ENCODE measurements around the gene MAP3K14.

DNA sequence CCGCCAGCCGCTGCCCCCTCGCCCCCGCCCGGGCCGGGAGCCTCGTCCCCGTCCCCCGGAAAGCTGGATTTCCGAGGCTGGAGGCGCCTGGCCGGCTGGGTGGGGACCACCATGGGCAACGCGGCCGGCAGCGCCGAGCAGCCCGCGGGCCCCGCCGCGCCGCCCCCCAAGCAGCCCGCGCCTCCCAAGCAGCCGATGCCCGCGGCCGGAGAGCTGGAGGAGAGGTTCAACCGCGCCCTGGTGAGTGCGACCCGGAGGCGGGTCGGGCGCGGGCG, 94.9 kb downstream of the MAP3K14 start:
- no peak for TF ChIP-seq MAX (IDR thresholded peaks at IDR 0.05)
- no peak for TF ChIP-seq RAD21 (IDR thresholded peaks at IDR 0.05; ENCODE audit: low read depth)
- TF ChIP-seq, protein P1, sequence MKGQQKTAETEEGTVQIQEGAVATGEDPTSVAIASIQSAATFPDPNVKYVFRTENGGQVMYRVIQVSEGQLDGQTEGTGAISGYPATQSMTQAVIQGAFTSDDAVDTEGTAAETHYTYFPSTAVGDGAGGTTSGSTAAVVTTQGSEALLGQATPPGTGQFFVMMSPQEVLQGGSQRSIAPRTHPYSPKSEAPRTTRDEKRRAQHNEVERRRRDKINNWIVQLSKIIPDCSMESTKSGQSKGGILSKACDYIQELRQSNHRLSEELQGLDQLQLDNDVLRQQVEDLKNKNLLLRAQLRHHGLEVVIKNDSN (IDR thresholded peaks at IDR 0.05): no peak
- no peak for TF ChIP-seq TAF1 (IDR thresholded peaks at IDR 0.05; ENCODE audit: low read depth)
- TF ChIP-seq CEBPB (IDR thresholded peaks at IDR 0.05): no peak
- no peak for TF ChIP-seq ZBTB7A (IDR thresholded peaks at IDR 0.05; ENCODE audit: low read depth)
- no peak for TF ChIP-seq EP300 (IDR thresholded peaks at IDR 0.05; ENCODE audit: borderline replicate concordance)
- TF ChIP-seq EGR1 (IDR thresholded peaks at IDR 0.05): no peak
- TF ChIP-seq, protein P2, sequence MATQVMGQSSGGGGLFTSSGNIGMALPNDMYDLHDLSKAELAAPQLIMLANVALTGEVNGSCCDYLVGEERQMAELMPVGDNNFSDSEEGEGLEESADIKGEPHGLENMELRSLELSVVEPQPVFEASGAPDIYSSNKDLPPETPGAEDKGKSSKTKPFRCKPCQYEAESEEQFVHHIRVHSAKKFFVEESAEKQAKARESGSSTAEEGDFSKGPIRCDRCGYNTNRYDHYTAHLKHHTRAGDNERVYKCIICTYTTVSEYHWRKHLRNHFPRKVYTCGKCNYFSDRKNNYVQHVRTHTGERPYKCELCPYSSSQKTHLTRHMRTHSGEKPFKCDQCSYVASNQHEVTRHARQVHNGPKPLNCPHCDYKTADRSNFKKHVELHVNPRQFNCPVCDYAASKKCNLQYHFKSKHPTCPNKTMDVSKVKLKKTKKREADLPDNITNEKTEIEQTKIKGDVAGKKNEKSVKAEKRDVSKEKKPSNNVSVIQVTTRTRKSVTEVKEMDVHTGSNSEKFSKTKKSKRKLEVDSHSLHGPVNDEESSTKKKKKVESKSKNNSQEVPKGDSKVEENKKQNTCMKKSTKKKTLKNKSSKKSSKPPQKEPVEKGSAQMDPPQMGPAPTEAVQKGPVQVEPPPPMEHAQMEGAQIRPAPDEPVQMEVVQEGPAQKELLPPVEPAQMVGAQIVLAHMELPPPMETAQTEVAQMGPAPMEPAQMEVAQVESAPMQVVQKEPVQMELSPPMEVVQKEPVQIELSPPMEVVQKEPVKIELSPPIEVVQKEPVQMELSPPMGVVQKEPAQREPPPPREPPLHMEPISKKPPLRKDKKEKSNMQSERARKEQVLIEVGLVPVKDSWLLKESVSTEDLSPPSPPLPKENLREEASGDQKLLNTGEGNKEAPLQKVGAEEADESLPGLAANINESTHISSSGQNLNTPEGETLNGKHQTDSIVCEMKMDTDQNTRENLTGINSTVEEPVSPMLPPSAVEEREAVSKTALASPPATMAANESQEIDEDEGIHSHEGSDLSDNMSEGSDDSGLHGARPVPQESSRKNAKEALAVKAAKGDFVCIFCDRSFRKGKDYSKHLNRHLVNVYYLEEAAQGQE (IDR thresholded peaks at IDR 0.05; ENCODE audit: low read depth): no peak
- no peak for TF ChIP-seq TCF12 (IDR thresholded peaks at IDR 0.05; ENCODE audit: low read depth)
- TF ChIP-seq FOXM1 (IDR thresholded peaks at IDR 0.05; ENCODE audit: borderline replicate concordance, low read depth): no peak

Data from Ishikawa (cell line).